ENCODE measurements around the gene ERI3. TPM values are rescaled to one million over a fixed set of nuclear protein-coding genes. Genes with fewer than 3 reads are reported as not detected.

The ERI3 gene
- total RNA-seq, 1 donor from 2014 or later: 58.3 TPM

DNA sequence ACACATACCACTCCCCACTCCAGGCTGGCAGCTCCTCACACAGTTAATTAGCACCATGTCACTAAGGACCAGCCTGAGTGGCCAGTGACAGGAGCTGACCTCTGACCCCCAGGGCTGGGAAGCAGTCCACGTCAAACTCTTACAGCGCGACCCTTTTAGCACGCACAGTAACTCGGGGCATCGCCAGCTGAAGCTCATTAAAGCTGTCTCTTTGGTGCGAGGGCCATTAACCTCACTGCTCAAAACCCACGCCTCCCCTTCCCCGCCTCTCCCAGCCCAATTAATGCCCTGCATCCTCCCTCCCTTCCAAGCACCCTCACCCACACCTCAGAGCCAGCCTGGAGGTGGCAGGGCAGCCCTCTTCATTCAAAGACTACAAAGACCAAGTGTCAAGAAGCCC lies 110.1 kb downstream of the ERI3 start:
- H2AFZ ChIP-seq (ENCODE audit: low read depth, low read length): no peak overlapping the region
- H4K20me1 ChIP-seq (ENCODE audit: insufficient read depth, low read length): peaks cover 39% of the 10 kb centered on the region
- H3K27me3 Mint-ChIP-seq (ENCODE audit: low read depth, unreplicated experiment): no peaks in the 10 kb centered on the region
- H3K9me3 Mint-ChIP-seq (ENCODE audit: unreplicated experiment): no peaks in the 10 kb centered on the region
- H3K4me2 ChIP-seq (ENCODE audit: low read length): no peak overlapping the region
- no peak overlapping the region for H3K27ac ChIP-seq (ENCODE audit: low read depth, low read length)
- peaks cover 30% of the 10 kb centered on the region for H3K36me3 Mint-ChIP-seq (ENCODE audit: low read depth, unreplicated experiment)
- TF ChIP-seq EZH2 (IDR thresholded peaks at IDR 0.05; ENCODE audit: insufficient read depth, low read length) (no peak), CTCF (IDR thresholded peaks at IDR 0.05; ENCODE audit: insufficient read depth, low read depth, low read length) (no peak)
- DNase-seq (ENCODE audit: low read depth) (no peak), FAIRE-seq (no peak)
- no peak overlapping the region for H3K4me3 ChIP-seq (ENCODE audit: insufficient read depth, low read depth, low read length)
- H3K4me3 Mint-ChIP-seq (ENCODE audit: unreplicated experiment): no peak overlapping the region
- peaks cover 20% of the 10 kb centered on the region for H3K4me1 Mint-ChIP-seq (ENCODE audit: low read depth, unreplicated experiment)
- no peaks in the 10 kb centered on the region for H3K79me2 ChIP-seq (ENCODE audit: insufficient read depth, low read length)
- H3K36me3 ChIP-seq (ENCODE audit: insufficient read depth, low read length): peaks cover 4% of the 10 kb centered on the region
- H3K27me3 ChIP-seq (ENCODE audit: insufficient read depth, low read length): no peaks in the 10 kb centered on the region
- peaks cover 4% of the 10 kb centered on the region for H3K4me1 ChIP-seq (ENCODE audit: insufficient read depth, low read length)
- no peaks in the 10 kb centered on the region for H3K9me3 ChIP-seq (ENCODE audit: insufficient read depth, low read depth, low read length)
- H3K27ac Mint-ChIP-seq (ENCODE audit: unreplicated experiment): no peak overlapping the region
- H3K9ac ChIP-seq (ENCODE audit: low read length): no peak overlapping the region

GRCh38 chr1:44243782-44244495 lies 111.1 kb downstream of the ERI3 start:
- Mint-ChIP-seq H3K4me3 (ENCODE audit: unreplicated experiment) (no peak overlapping the region), H3K27me3 (ENCODE audit: low read depth, unreplicated experiment) (no peaks in the 10 kb centered on the region), H3K27ac (ENCODE audit: unreplicated experiment) (no peak overlapping the region), H3K9me3 (ENCODE audit: unreplicated experiment) (no peaks in the 10 kb centered on the region), H3K36me3 (ENCODE audit: low read depth, unreplicated experiment) (peaks cover 30% of the 10 kb centered on the region), H3K4me1 (ENCODE audit: low read depth, unreplicated experiment) (peaks cover 25% of the 10 kb centered on the region)
- H3K4me1 ChIP-seq (ENCODE audit: insufficient read depth, low read length): peaks cover 15% of the 10 kb centered on the region
- no peaks in the 10 kb centered on the region for H3K9me3 ChIP-seq (ENCODE audit: insufficient read depth, low read depth, low read length)
- FAIRE-seq: no peak
- no peak overlapping the region for H3K27ac ChIP-seq (ENCODE audit: low read depth, low read length)
- H3K4me3 ChIP-seq (ENCODE audit: insufficient read depth, low read depth, low read length): no peak overlapping the region
- H3K4me2 ChIP-seq (ENCODE audit: low read length): no peak overlapping the region
- H4K20me1 ChIP-seq (ENCODE audit: insufficient read depth, low read length): peaks cover 29% of the 10 kb centered on the region
- H2AFZ ChIP-seq (ENCODE audit: low read depth, low read length): no peak overlapping the region
- H3K79me2 ChIP-seq (ENCODE audit: insufficient read depth, low read length): no peaks in the 10 kb centered on the region
- peaks cover 4% of the 10 kb centered on the region for H3K36me3 ChIP-seq (ENCODE audit: insufficient read depth, low read length)
- no peaks in the 10 kb centered on the region for H3K27me3 ChIP-seq (ENCODE audit: insufficient read depth, low read length)
- DNase-seq (ENCODE audit: low read depth): no peak
- H3K9ac ChIP-seq (ENCODE audit: low read length): no peak overlapping the region
- no peak for TF ChIP-seq CTCF (IDR thresholded peaks at IDR 0.05; ENCODE audit: insufficient read depth, low read depth, low read length)
- TF ChIP-seq EZH2 (IDR thresholded peaks at IDR 0.05; ENCODE audit: insufficient read depth, low read length): no peak

- Histone ChIP-seq H3K9ac (ENCODE audit: low read length) (no peak overlapping the region), H3K9me3 (ENCODE audit: insufficient read depth, low read depth, low read length) (no peaks in the 10 kb centered on the region), H3K27ac (ENCODE audit: low read depth, low read length) (no peak overlapping the region), H2AFZ (ENCODE audit: low read depth, low read length) (no peak overlapping the region), H3K27me3 (ENCODE audit: insufficient read depth, low read length) (no peaks in the 10 kb centered on the region), H3K4me3 (ENCODE audit: insufficient read depth, low read depth, low read length) (no peak overlapping the region), H3K4me2 (ENCODE audit: low read length) (no peak overlapping the region), H3K4me1 (ENCODE audit: insufficient read depth, low read length) (peaks cover 15% of the 10 kb centered on the region), H3K36me3 (ENCODE audit: insufficient read depth, low read length) (peaks cover 4% of the 10 kb centered on the region), H3K79me2 (ENCODE audit: insufficient read depth, low read length) (no peaks in the 10 kb centered on the region), H4K20me1 (ENCODE audit: insufficient read depth, low read length) (peaks cover 24% of the 10 kb centered on the region)
- Mint-ChIP-seq H3K4me3 (ENCODE audit: unreplicated experiment) (no peak overlapping the region), H3K9me3 (ENCODE audit: unreplicated experiment) (no peaks in the 10 kb centered on the region), H3K27ac (ENCODE audit: unreplicated experiment) (no peak overlapping the region), H3K4me1 (ENCODE audit: low read depth, unreplicated experiment) (peaks cover 32% of the 10 kb centered on the region), H3K27me3 (ENCODE audit: low read depth, unreplicated experiment) (no peaks in the 10 kb centered on the region), H3K36me3 (ENCODE audit: low read depth, unreplicated experiment) (peaks cover 28% of the 10 kb centered on the region)
- TF ChIP-seq EZH2 (IDR thresholded peaks at IDR 0.05; ENCODE audit: insufficient read depth, low read length): no peak
- TF ChIP-seq CTCF (IDR thresholded peaks at IDR 0.05; ENCODE audit: insufficient read depth, low read depth, low read length): no peak
- DNase-seq (ENCODE audit: low read depth): no peak
- FAIRE-seq: no peak
Observed at GRCh38 chr1:44242746-44243145, 112.3 kb downstream of the ERI3 start.
